Measurements from ENCODE around the gene DAB2IP.

The DAB2IP gene

DNA sequence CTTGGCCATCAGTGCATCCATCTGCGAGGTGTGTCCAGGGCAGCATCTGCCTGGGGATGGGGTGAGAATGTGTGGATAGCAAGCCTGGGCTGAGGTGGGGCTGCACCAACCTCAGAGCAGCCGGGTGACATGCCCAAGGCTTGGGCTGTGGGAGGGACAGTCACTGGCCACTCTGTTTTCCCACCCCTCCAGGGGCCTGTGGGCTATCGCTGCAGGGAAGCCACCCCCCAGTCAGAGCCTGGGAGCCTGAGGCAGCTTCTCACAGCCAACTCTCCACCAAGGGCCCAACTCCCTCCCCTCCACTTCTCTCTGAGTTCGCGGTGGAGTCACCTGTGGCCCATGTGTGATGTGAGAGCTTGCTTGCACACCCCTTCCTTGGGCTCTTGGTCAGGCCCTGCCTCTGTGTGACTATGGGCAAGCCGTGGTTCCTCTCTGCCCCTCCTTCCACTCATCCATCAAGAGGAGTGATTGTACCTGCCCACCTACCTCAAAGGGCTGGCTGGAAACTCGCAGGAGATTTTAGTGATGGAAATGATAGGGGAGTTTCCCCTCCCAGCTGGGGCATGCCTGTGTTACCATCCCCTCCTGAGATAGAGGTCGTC lies 54.8 kb downstream of the DAB2IP start:
- TF ChIP-seq, protein P1, sequence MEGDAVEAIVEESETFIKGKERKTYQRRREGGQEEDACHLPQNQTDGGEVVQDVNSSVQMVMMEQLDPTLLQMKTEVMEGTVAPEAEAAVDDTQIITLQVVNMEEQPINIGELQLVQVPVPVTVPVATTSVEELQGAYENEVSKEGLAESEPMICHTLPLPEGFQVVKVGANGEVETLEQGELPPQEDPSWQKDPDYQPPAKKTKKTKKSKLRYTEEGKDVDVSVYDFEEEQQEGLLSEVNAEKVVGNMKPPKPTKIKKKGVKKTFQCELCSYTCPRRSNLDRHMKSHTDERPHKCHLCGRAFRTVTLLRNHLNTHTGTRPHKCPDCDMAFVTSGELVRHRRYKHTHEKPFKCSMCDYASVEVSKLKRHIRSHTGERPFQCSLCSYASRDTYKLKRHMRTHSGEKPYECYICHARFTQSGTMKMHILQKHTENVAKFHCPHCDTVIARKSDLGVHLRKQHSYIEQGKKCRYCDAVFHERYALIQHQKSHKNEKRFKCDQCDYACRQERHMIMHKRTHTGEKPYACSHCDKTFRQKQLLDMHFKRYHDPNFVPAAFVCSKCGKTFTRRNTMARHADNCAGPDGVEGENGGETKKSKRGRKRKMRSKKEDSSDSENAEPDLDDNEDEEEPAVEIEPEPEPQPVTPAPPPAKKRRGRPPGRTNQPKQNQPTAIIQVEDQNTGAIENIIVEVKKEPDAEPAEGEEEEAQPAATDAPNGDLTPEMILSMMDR (IDR thresholded peaks at IDR 0.05; ENCODE audit: insufficient read depth, low read depth, low read length, missing control alignments), result no peak
- H3K4me3 ChIP-seq (ENCODE audit: low read length), result no peak overlapping the region
- no peak for DNase-seq (ENCODE audit: low read depth)

DNA sequence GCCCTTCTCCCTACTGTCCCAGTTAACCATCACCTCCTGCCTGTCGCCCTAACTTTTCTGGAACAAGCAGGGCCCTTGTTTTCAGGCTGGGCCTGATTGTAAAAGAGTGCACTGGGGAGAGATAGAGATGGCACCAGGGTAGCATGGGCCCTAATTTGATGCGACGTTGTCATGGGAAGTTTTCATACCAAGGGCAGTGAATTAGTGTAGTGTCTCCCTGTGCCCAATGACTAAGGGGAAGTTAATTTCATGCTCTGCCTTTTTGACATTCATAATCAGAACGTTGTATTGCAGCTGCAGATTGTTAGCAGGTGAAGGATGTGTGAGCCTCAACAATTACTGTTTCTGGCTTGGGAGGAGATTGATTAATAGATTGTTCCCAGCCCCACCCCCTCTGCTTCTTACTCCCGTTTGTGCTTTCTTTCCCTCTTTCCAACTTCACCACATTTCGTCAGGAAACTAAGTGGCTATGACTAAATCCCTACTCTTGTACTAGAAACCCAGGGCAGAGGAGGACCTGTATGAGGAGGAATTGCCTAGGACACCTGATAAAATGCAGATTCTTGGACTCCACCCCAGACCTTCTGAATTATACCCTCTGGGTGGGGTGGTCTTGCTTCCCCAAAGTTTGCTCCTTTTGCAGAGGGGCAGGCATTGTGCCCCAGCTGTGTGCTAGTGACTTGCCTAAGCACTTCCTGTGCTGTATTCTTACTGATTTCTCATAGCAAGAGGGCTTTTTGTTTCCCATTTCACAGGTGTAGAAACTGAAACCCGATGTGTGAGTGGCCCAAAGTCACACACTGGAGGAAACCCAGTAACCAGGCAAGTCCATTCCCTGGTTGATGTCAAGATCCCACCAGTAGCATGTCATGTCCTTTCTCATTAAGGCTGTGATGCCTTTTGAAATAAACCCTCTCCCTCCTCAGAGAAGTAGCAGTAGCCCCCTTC lies 56.3 kb downstream of the DAB2IP start:
- no peak overlapping the region for H3K4me3 ChIP-seq (ENCODE audit: low read length)
- TF ChIP-seq, protein P1 (IDR thresholded peaks at IDR 0.05; ENCODE audit: insufficient read depth, low read depth, low read length, missing control alignments), result no peak
- peak; percentile 12 for DNase-seq (ENCODE audit: low read depth)

DNA sequence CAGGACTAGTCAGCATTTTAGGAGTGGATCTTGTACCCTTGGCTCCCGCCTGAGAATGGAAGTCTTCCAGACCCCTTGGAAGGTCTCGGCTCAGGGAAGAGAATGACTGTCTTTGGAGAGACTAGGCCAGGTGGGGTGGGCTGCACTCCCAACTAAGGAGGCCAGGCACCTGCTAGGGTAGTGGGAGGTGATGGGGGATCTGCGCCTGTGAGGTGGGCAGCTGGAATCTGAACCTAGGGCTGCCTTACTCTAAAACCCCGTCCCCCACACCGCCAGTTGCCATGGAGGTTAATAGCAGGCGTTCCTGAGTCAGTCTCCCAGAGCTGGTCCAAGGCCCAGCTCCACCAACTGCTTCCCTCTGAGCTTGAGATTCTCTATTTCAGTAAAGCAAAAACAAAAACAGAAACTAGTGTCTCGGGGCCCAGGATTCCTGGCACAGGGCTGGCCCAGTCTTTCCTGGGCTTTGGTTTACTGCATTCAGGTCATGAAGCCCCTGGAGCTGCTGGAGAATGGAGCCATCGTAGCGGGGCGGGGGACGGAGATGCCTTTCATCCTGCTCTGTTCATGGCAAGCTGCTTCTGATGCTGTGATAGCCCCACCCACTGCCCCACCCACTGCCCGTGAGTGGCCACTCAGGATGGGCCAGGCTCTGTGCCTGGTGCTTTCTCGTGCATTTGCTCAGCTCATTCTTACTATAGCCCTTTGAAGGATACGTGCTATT lies 57.5 kb downstream of the DAB2IP start:
- DNase-seq (ENCODE audit: low read depth), result peak; percentile 21
- H3K4me3 ChIP-seq (ENCODE audit: low read length), result no peak overlapping the region
- TF ChIP-seq, protein P1 (IDR thresholded peaks at IDR 0.05; ENCODE audit: insufficient read depth, low read depth, low read length, missing control alignments), result no peak

DNA sequence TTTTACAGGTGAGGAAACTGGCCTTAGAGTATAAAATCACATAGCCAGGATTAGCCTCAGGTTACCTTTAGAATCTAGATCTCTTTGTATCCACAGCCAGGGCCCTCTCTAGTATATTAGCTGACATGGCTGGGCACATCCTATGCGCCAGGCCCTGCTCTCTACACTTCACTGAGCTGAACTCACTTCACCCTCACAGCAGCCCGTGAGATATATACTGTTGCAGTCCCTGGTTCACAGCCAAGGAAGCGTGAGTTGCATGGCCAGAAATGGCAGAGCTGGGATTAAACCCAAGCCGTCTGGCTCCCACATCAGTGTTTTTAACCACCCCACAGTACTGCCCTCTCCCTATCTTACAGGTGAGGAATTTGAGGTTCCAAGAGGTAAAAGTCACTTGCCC lies 58.4 kb downstream of the DAB2IP start:
- DNase-seq (ENCODE audit: low read depth), result no peak
- TF ChIP-seq, protein P1 (IDR thresholded peaks at IDR 0.05; ENCODE audit: insufficient read depth, low read depth, low read length, missing control alignments), result no peak

DNA sequence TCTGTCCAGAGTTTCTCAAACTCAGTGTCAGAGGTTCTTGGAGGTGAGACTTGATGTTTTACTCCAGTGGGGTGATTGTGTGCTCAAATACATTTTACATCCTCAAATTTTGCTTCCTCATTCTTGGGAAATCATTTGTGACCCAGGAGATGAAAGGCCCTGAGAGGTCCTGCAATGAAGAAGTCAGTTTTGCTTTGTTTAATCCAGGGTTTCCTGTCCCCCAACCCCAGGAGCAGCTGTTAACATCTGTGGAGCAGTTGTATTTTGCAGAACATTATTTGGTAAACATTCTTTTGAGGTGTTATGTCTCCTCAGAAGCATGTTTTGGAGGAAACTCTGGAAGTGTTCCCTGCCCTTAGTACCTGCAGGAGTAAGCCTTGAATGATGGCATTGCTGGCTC lies 59.8 kb downstream of the DAB2IP start:
- no peak overlapping the region for H3K4me3 ChIP-seq (ENCODE audit: low read length)
- no peak for DNase-seq (ENCODE audit: low read depth)
- TF ChIP-seq, protein P1 (IDR thresholded peaks at IDR 0.05; ENCODE audit: insufficient read depth, low read depth, low read length, missing control alignments), result no peak

More for the DNA sequence above, 58.4 kb downstream of the DAB2IP start:
- no peak overlapping the region for H3K4me3 ChIP-seq (ENCODE audit: low read length)

DNA sequence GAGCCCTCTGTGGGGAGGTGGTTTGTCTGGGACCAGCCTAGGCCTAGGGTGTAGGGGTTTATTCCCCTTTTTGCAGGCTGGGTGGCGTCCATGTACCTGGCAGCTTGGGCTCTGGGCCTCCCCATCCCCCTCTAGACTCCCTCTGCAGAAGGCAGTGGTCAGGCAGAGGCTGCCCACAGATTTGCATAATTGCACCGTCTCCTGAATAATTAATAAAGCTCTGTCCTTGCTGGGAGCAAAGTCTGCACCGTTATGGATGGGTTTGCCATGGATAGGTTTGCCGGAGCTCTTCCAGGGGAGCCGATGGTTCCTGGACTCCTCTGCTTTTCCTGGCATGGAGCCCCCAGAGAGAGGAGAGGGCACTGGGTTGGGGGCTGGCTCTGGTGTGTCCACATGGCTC lies 60.4 kb downstream of the DAB2IP start:
- no peak for DNase-seq (ENCODE audit: low read depth)
- no peak overlapping the region for H3K4me3 ChIP-seq (ENCODE audit: low read length)
- TF ChIP-seq, protein P1 (IDR thresholded peaks at IDR 0.05; ENCODE audit: insufficient read depth, low read depth, low read length, missing control alignments), result no peak
